WTC11 (cell line): ENCODE data around the gene PCSK7.

Experiments used
- CREM ChIP-seq: sonication (generic); formaldehyde crosslinking; IDR thresholded peaks from 2 replicates; pipeline ENCODE4 v1.8.1; 2022; ENCODE audit warnings: mild to moderate bottlenecking, missing genetic modification reagents, moderate library complexity
- ESRRA ChIP-seq: sonication (generic); formaldehyde crosslinking; IDR thresholded peaks from 2 replicates; pipeline ENCODE4 v1.8.1; 2022; ENCODE audit warnings: mild to moderate bottlenecking, missing genetic modification reagents, borderline replicate concordance
- ETV6 ChIP-seq: sonication (generic); formaldehyde crosslinking; IDR thresholded peaks from 2 replicates; pipeline ENCODE4 v1.8.1; 2022; ENCODE audit warnings: mild to moderate bottlenecking, missing genetic modification reagents
- FOXK1 ChIP-seq: sonication (generic); formaldehyde crosslinking; IDR thresholded peaks from 2 replicates; pipeline ENCODE4 v1.8.0; 2022; ENCODE audit warnings: mild to moderate bottlenecking, moderate library complexity, missing genetic modification reagents
- FOXP1 ChIP-seq: sonication (generic); formaldehyde crosslinking; IDR thresholded peaks from 2 replicates; pipeline ENCODE4 v1.8.0; 2022; ENCODE audit warnings: missing genetic modification reagents, mild to moderate bottlenecking, moderate library complexity, borderline replicate concordance
- NFYB ChIP-seq: sonication (generic); formaldehyde crosslinking; conservative IDR thresholded peaks from 2 replicates; pipeline ENCODE4 v1.8.0; 2022; ENCODE audit warnings: low read depth, missing genetic modification reagents
- SMAD3 ChIP-seq: sonication (generic); formaldehyde crosslinking; IDR thresholded peaks from 2 replicates; pipeline ENCODE4 v1.8.0; 2022; ENCODE audit warnings: missing genetic modification reagents, mild to moderate bottlenecking, borderline replicate concordance
- SOX15 ChIP-seq: fragments of 250-450 bp; sonication (Bioruptor Pico); IDR thresholded peaks from 2 replicates; pipeline ENCODE4 v1.9.0; 2021; ENCODE audit warnings: mild to moderate bottlenecking
- SP1 ChIP-seq: sonication (generic); formaldehyde crosslinking; conservative IDR thresholded peaks from 2 replicates; pipeline ENCODE4 v1.8.1; 2022; ENCODE audit warnings: missing genetic modification reagents
- TF ChIP-seq, protein P1 (sequence below): fragments of 200-600 bp; IDR thresholded peaks from 2 replicates; pipeline ENCODE4 v1.8.0; 2022; ENCODE audit warnings: antibody characterized with exemption
- TF ChIP-seq, protein P2 (sequence below): sonication (generic); formaldehyde crosslinking; IDR thresholded peaks from 2 replicates; pipeline ENCODE4 v1.8.0; 2022; ENCODE audit warnings: missing genetic modification reagents
- TF ChIP-seq, protein P3 (sequence below): sonication (generic); formaldehyde crosslinking; IDR thresholded peaks from 2 replicates; pipeline ENCODE4 v1.8.0; 2022; ENCODE audit warnings: mild to moderate bottlenecking, missing genetic modification reagents
- TF ChIP-seq, protein P4 (sequence below): sonication (generic); formaldehyde crosslinking; IDR thresholded peaks from 2 replicates; pipeline ENCODE4 v1.8.1; 2022; ENCODE audit warnings: mild to moderate bottlenecking, moderate library complexity, missing genetic modification reagents

DNA sequence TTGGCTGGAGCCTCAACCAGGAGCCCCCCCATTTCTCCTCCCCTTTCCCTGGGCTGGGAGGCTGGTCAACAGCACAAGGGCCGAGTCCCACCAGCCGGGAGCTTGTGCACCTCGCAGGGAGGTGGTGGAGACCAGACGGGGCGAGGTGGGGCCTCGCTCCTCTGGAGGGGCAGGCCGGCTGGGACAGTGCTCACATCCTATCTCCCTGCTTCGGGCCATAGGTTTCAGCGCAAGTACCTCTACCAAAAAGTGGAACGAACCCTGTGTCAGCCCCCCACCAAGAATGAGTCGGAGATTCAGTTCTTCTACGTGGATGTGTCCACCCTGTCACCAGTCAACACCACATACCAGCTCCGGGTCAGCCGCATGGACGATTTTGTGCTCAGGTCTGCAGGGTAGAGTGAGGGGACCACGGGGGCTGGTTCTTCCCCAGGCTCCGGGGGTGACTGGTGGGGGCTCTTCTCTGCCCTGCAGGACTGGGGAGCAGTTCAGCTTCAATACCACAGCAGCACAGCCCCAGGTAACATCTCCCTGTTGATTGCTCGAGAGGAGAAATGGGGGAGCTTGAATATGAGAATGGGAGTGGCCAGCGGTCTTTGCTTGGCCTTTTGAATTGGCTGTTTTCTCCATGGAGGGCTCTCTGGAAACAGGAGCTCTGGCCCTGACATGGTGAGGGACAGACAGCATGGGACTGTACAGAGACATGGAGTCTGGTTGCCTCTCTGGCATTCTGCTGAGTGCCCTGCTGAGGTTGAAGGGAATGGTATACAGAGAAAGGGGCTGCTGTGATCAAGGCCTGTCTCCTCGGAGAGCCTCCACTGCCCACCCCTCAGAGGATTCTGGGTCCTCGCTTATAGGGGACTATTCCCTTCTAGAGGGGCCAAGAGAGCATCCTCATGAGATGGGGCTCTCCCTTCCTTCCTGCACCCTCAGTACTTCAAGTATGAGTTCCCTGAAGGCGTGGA is 50.0 kb downstream of the PCSK7 start:
- TF ChIP-seq NFYB (CRISPR knock-in tag) = no peak
- TF ChIP-seq, protein P1, sequence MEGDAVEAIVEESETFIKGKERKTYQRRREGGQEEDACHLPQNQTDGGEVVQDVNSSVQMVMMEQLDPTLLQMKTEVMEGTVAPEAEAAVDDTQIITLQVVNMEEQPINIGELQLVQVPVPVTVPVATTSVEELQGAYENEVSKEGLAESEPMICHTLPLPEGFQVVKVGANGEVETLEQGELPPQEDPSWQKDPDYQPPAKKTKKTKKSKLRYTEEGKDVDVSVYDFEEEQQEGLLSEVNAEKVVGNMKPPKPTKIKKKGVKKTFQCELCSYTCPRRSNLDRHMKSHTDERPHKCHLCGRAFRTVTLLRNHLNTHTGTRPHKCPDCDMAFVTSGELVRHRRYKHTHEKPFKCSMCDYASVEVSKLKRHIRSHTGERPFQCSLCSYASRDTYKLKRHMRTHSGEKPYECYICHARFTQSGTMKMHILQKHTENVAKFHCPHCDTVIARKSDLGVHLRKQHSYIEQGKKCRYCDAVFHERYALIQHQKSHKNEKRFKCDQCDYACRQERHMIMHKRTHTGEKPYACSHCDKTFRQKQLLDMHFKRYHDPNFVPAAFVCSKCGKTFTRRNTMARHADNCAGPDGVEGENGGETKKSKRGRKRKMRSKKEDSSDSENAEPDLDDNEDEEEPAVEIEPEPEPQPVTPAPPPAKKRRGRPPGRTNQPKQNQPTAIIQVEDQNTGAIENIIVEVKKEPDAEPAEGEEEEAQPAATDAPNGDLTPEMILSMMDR = no peak
- TF ChIP-seq, protein P2, sequence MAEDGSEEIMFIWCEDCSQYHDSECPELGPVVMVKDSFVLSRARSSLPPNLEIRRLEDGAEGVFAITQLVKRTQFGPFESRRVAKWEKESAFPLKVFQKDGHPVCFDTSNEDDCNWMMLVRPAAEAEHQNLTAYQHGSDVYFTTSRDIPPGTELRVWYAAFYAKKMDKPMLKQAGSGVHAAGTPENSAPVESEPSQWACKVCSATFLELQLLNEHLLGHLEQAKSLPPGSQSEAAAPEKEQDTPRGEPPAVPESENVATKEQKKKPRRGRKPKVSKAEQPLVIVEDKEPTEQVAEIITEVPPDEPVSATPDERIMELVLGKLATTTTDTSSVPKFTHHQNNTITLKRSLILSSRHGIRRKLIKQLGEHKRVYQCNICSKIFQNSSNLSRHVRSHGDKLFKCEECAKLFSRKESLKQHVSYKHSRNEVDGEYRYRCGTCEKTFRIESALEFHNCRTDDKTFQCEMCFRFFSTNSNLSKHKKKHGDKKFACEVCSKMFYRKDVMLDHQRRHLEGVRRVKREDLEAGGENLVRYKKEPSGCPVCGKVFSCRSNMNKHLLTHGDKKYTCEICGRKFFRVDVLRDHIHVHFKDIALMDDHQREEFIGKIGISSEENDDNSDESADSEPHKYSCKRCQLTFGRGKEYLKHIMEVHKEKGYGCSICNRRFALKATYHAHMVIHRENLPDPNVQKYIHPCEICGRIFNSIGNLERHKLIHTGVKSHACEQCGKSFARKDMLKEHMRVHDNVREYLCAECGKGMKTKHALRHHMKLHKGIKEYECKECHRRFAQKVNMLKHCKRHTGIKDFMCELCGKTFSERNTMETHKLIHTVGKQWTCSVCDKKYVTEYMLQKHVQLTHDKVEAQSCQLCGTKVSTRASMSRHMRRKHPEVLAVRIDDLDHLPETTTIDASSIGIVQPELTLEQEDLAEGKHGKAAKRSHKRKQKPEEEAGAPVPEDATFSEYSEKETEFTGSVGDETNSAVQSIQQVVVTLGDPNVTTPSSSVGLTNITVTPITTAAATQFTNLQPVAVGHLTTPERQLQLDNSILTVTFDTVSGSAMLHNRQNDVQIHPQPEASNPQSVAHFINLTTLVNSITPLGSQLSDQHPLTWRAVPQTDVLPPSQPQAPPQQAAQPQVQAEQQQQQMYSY (CRISPR knock-in tag) = no peak
- no peak for TF ChIP-seq ESRRA (CRISPR knock-in tag)
- TF ChIP-seq FOXK1 (CRISPR knock-in tag) = no peak
- TF ChIP-seq SP1 (CRISPR knock-in tag) = no peak
- TF ChIP-seq ETV6 (CRISPR knock-in tag) = no peak
- TF ChIP-seq FOXP1 (CRISPR knock-in tag) = no peak
- no peak for TF ChIP-seq SMAD3 (CRISPR knock-in tag)
- no peak for TF ChIP-seq SOX15 (CRISPR knock-in tag)
- TF ChIP-seq, protein P3, sequence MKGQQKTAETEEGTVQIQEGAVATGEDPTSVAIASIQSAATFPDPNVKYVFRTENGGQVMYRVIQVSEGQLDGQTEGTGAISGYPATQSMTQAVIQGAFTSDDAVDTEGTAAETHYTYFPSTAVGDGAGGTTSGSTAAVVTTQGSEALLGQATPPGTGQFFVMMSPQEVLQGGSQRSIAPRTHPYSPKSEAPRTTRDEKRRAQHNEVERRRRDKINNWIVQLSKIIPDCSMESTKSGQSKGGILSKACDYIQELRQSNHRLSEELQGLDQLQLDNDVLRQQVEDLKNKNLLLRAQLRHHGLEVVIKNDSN (CRISPR knock-in tag) = no peak
- TF ChIP-seq CREM (CRISPR knock-in tag) = no peak
- TF ChIP-seq, protein P4, sequence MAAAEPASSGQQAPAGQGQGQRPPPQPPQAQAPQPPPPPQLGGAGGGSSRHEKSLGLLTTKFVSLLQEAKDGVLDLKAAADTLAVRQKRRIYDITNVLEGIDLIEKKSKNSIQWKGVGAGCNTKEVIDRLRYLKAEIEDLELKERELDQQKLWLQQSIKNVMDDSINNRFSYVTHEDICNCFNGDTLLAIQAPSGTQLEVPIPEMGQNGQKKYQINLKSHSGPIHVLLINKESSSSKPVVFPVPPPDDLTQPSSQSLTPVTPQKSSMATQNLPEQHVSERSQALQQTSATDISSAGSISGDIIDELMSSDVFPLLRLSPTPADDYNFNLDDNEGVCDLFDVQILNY (CRISPR knock-in tag) = no peak
